ENCODE measurements around the gene PLAAT4.
"Not testable (repeated sequence)": the region's sequence is repeated elsewhere in the genome, so short reads cannot be mapped to it uniquely, and the experiment has no call there.

- TF ChIP-seq CTCF (IDR thresholded peaks at IDR 0.05); NR3C1 (CRISPR knock-in tag; conservative IDR thresholded peaks at IDR 0.05; ENCODE audit: low read depth); MAX (CRISPR knock-in tag; IDR thresholded peaks at IDR 0.05); ATF3 (CRISPR knock-in tag; conservative IDR thresholded peaks at IDR 0.05); AFF4 (CRISPR knock-in tag; IDR thresholded peaks at IDR 0.05; ENCODE audit: borderline replicate concordance); NR1H2 (CRISPR knock-in tag; IDR thresholded peaks at IDR 0.05); ATF1 (CRISPR knock-in tag; IDR thresholded peaks at IDR 0.05); FOXP4 (CRISPR knock-in tag; IDR thresholded peaks at IDR 0.05); SP1 (CRISPR knock-in tag; conservative IDR thresholded peaks at IDR 0.05); OVOL2 (CRISPR knock-in tag; IDR thresholded peaks at IDR 0.05; ENCODE audit: borderline replicate concordance); E2F1 (CRISPR knock-in tag; IDR thresholded peaks at IDR 0.05); ZNF423 (CRISPR knock-in tag; IDR thresholded peaks at IDR 0.05); ZNF138 (CRISPR knock-in tag; conservative IDR thresholded peaks at IDR 0.05): not testable (repeated sequence)
Observed at GRCh38 chr11:63578882-63579281, 42.3 kb downstream of the PLAAT4 start.
